GM18502 (cell line): ENCODE data around the gene PRRX2.
"Not testable (repeated sequence)": the region's sequence is repeated elsewhere in the genome, so short reads cannot be mapped to it uniquely, and the experiment has no call there.

Experiments
- ATAC-seq: cut with Tn5 transposase; IDR thresholded peaks from one replicate; pipeline ENCODE4 v1.9.1; 2021; ENCODE audit warnings: mild to moderate bottlenecking; ENCODE audit not compliant: unreplicated experiment, poor library complexity

Gene PRRX2

DNA sequence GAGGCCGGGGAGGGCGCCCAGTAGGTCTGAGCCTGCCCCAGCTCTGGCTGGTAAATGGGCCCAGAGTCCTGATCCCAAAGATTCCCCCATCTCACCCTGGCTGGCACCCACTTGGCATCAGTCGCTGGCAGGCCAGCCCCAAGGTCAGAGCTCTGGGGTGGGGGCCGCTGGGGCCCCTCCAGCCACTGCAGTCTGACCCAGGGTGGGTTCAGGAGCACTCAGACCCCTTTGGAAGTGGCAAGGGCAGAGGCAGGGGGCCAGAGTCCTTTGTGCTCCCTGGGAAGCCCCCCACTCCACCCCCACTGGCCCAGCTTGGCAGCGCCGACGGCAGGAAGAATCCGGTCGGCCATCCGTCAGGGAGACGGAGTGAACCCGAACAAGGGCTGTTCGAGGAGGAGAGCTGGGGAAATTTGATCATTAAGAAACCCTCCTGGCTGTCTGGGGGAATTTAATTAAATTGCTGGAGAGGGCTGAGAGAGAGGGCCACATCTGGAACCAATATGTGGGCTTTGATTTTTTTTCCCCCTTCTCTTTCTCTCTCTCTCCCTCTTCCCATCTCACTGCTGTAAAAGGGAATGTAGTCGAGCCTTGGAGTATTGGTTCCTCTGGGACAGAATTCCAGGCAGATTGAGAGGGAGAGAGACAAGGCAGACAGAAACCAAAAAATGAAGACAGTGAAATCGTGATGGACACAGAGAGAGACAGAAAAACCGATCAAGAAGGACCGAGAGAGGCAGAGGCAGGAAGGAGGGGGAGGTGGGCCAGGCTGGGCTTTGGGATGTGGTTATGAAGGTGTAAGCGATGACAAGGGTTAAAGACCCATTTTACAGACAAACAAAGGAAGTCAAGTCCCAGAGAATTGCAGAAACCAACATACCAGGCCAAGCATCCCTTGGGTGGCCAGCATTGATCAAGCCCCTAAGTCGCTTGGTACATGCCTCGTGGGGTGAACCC lies 15.4 kb upstream of the PRRX2 start:
- ATAC-seq = no peak

DNA sequence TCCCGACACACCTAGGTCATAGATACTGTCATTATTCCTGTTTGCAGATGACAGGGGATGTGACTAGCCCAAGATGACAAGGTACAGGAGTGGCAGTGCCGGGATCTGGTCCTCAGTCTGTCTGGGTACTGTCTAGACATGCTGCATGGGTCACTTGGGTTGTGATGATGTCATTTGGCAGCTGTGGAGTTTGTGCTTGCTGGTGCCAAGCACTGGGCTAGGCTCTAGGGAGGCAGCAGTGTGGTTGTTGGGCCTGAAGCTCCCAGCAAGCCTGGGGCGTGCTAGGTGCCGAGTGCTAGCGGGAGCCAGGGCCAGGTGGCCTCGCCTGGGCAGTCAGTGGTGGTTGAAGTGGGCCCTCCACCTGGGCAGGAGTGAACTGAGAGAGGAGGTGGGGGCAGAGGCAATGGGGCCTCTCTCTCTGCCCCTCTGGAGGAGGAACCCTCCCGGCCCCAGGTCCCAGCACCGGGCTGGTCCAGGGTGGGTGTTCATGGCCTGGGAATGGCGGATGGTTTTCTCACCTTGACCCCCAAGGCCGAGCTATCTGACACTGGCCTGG lies 14.7 kb upstream of the PRRX2 start:
- ATAC-seq = no peak

- ATAC-seq = no peak
Observed at GRCh38 chr9:129653823-129654553, 11.5 kb upstream of the PRRX2 start.

DNA sequence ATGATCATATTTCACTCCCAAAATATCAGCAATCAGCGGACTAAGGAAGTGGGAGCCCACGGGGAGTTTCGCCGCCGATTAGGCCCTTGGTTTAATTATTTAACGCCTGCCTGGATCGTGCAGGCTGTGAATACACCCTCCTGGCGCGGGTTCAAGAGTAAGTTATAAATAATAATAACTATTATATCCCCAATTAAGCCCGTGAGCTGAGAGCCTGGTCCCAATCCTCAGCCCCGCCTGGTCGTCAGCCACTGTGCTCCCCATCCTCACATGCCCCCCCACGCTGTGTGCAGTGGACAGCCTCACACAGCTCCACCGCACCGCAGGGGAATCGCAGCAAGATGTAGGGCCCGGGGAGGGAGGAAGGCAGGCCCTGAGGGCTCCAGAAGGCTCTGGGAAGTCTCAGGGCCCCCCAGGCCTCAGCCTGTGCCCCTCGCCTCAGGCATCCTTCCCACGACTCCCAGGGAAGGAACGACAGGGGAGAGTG lies 10.8 kb upstream of the PRRX2 start:
- ATAC-seq = no peak

DNA sequence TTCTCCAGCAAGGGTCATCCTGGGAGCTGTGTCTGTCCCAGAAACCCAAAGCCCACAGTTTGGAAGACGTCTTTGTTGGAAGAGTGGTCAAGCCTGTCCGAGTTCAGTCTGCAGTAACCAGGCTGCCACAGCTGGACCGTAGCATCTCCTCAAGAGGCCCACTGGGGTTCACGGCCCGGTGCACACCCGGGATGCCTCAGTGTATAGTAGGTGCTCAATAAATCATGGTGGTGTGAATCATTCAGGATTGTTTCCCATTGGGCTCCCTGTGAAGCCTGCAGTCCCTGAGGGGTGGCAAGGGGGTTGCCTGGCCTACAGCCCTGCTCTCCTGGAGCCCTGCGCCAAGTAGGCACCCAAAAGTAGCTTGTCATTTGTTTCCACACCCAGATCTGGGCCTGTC lies 10.3 kb upstream of the PRRX2 start:
- no peak for ATAC-seq

GRCh38 chr9:129655696-129656095 lies 9.8 kb upstream of the PRRX2 start:
- no peak for ATAC-seq

DNA sequence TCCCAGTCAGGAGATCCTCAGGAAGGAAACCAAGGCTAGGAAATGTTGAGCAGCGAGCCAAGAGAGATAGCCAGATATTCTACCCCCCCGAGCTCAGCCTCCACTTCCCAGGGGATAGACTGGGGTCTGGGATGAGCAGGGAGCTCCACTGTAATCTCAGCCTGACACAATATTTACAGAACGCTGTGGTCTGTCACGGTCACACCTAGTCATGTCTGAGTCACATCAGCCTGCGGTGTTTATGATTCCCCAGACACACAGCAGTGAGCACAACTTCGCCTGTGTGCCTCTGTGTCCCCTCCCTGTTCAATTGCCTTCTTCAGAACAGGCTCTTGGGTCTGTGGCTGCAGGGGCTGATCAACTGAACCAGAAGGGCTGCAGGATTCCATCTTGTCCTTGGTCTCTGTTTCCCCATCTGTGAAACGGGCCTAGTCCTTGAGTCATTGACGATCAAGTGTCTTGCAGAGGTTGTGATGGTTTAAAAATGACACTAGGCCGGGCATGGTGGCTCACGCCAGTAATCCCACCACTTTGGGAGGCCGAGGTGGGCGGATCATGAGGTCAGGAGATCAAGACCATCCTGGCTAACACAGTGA lies 8.6 kb upstream of the PRRX2 start:
- ATAC-seq = no peak

DNA sequence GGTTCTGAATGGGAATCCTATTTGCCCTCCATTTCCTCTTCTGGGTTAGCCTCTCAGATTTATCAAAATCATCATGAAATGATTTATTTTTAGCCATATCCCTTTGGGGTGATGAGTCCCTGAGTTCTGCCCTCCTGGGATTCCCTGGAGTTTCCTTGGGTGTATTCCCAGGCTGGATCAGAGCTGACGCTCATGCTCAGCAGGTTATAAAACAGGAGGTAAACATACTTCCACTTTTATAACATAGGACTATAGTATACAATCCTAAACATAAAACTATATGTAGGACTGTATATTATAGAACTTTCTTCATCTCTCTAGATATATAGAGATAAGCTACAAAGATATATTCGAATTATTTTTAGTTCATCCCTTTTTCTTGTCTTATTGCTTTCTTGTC lies 4.4 kb upstream of the PRRX2 start:
- ATAC-seq = no peak

DNA sequence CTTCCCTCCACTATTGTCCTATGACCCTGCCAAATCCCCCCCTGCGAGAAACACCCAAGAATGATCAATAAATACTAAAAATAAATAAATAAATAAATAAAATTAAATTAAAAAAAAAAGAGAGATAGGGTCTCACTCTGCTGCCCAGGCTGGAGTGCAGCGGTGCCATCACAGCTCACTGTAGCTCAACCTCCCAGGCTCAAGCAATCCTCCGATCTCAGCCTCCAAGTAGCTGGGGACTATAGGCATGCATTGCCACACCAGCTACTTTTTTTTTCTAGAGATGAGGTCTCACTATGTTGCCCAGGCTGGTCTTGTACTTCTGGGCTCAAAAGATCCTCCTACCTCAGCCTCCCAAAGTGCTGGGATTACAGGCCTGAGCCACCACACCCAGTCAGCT lies 3.2 kb upstream of the PRRX2 start:
- ATAC-seq = not testable (repeated sequence)

DNA sequence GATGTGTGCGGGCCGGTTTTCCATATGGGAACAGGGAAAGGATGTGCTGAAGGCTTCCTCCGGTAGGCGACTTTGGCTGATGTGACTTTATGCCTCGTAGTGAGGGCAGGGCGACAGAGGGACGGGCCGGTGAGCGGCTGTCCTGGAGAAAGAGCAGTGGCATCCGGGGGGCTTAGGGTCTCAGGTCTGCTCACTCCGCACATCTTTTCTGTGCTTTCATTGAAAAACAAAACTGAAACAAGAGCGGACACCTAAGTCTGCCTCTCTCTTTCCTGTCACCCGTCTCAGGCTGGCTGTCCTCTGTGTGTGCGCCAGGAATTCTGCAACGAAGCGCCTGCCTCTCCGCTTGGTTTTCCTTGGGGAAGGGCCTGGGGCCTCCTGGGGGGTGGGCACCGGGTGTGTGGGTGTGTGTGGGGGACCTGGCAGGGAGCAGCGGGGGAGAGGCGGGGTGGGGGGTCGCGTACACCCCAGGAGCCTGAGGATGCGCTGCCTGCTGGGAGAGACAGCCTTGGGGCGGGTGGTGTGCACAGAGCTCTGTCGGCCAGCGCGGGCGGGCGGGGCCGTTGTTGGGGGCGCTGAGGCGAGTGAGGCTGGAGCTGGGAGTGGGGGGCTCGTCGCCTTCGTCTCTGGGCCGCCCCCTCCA lies 580 bp upstream of the PRRX2 start:
- no peak for ATAC-seq

GRCh38 chr9:129665814-129666520 lies 520 bp downstream of the PRRX2 start:
- ATAC-seq = no peak

GRCh38 chr9:129666575-129666974 lies 1.1 kb downstream of the PRRX2 start:
- no peak for ATAC-seq

GRCh38 chr9:129667378-129667777 lies 1.9 kb downstream of the PRRX2 start:
- no peak for ATAC-seq

DNA sequence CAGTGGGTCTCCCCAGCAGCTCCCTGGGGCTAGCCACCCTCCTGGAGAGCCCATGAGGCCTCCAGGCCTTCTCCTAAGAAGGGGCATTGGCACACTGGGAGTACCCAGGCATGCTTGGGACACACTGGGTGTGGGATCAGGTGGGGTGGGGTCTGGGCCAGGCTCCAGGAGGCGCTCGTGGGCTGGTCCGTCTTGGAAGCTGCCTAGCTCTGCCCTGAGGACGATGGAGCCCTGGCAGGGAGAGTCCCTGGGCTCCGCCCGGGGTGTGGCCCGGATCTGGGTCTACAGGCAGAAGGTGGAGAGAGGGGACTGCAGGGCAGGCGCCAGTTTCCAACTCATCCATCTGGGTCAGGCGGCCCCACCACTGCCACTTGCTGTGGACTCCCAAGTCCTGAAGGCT lies 2.4 kb downstream of the PRRX2 start:
- no peak for ATAC-seq

DNA sequence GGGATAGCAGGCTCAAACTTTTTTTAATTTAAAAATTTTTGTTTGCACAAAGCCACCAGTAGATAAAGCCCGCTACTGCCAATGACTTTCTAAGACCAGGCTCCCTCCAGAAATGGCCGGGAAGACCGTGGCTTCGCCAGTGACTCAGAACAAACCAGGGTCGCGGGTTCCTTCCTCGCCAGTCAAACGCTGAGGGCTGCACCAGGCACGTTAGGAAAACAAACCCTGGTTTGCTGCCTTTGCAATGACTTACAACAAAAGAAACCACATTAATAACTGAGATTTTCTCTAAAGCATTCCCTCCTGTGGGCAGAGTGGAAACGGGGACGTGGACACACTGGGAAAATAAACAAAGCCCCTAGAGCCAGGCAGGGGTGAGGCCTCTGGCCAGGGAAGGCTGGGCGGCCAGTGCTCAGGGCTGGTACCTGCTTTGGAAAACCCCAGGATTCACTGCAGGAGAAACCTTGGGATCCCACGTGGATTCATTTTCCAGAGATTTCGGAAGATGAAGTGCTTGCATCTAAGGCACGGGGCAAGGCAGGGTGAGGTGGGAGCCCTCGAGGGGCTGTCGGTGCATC lies 3.8 kb downstream of the PRRX2 start:
- no peak for ATAC-seq

DNA sequence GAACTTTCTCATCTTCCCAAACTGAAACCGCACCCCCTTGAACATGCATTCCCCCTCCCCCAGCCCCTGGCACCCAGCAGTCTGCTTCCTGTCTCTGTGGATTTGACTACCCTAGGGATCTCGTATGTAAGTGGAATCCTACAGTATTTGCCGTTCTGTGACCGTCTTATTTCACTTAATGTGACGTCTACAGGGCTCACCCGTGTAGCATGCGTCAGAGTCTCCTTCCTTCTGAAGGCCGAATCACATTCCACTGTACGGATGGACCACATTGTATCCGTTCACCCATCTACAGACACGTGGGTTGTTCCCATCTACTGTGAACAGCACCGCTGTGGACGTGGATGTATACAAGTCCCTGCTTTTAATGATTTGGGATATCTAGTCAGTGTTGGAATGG lies 4.5 kb downstream of the PRRX2 start:
- ATAC-seq = no peak

- no peak for ATAC-seq
Observed at GRCh38 chr9:129671065-129671464, 5.6 kb downstream of the PRRX2 start.

GRCh38 chr9:129671519-129671918 lies 6.1 kb downstream of the PRRX2 start:
- ATAC-seq = no peak

GRCh38 chr9:129672702-129673101 lies 7.3 kb downstream of the PRRX2 start:
- no peak for ATAC-seq
